ENCODE measurements around the gene CELF2. TPM values are rescaled to one million over a fixed set of nuclear protein-coding genes. Genes with fewer than 3 reads are reported as not detected.

The CELF2 gene
- 0.03 to 0.10 TPM (median 0.04 TPM) in 3 of 5 replicates, not detected in the others for total RNA-seq (2022; extraction: Qiagen RNA extraction; ENCODE audit: low read depth)

DNA sequence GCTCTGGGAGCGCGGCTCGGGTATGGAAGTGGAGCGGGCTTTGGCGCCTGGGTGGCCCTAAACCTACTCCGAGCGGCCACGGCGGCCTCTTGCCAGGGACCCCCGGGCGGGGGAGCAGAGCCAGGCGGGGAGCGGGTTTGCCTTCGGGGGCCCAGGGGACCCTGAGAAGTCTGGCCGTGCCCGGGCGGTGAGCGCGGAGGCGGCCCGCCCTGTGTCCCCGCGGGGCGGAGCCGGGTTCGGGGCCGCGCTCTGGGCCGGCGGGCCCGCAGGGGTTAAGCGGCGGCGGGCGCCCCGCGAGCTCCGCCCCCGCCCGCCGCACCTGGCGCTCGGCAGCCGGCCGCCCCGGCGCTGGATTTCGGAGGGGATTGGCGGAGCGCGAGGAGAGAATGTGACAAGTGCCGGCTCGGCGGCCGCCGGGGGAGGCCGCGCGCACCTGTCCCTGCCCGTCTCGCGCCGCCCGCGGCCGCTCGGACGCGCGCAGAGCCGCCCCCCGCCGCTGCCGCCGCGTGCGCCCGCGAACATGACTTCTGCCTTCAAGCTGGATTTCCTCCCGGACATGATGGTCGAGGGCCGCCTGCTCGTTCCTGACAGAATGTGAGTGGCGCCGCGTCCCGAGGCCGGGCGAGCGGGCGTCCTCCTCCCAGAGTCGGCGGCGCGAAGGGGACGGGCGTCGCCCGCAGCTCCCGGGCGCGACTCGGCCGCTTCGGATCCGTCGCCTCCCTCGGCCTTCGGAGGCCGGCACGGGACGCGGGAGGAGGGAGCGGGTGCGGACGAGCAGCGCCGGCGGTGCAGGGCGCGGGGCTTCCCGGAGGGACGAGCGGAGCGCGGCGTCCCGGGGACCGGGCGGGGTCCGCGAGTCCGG is at the start of gene CELF2:
TSS of gene CELF2 (plus strand) at position 303 of the 862 bp plus-strand sequence. CDS start at position 521, 218 bp downstream.

